Stomach (tissue), 9 donors: Measurements from ENCODE around the gene ERICH3. TPM values are rescaled to one million over a fixed set of nuclear protein-coding genes. Genes with fewer than 3 reads are reported as not detected.

Experiments
- DNase-seq, 2 donors: peaks; one replicate each; pipeline versions ENCODE4 v3.0.0 to v3.0.0-alpha.2; 2013 to 2019
- H3K27ac ChIP-seq, 5 donors: fragments of 200-600 bp in 4 of 5; sonication (generic) in 4 of 5; one replicate each; pipeline ENCODE4 v1.5.1; 2013 to 2019; ENCODE audit warnings: mild to moderate bottlenecking in 1 of 5, moderate library complexity in 1 of 5
- H3K27me3 ChIP-seq, 3 donors: fragments of 200-600 bp; sonication (generic); one replicate each; pipeline ENCODE4 v1.5.1; 2017 to 2019; ENCODE audit warnings: mixed run types in 1 of 3
- H3K36me3 ChIP-seq, 4 donors: fragments of 200-600 bp; sonication (generic); 1 replicate in 3 of 4; 2 replicates in 1 of 4; pipeline ENCODE4 v1.5.1; 2016 to 2019
- H3K4me1 ChIP-seq, 4 donors: fragments of 200-600 bp; sonication (generic); one replicate each; pipeline ENCODE4 v1.5.1; 2016 to 2019
- H3K4me3 ChIP-seq, 4 donors: fragments of 200-600 bp; sonication (generic) in 3 of 4; one replicate each; pipeline ENCODE4 v1.5.1; 2016 to 2019; ENCODE audit warnings: mild to moderate bottlenecking in 1 of 4
- H3K9me3 ChIP-seq, 4 donors: fragments of 200-600 bp; sonication (generic); one replicate each; pipeline ENCODE4 v1.5.1; 2016 to 2019
- CTCF ChIP-seq, 7 experiments: fragments of 450-650 bp in 4 of 7; fragments of 200-600 bp in 3 of 7; sonication (generic) in 3 of 7; IDR thresholded peaks; one replicate each; pipeline ENCODE4 v1.5.1; 2016 to 2019; ENCODE audit warnings: antibody characterized with exemption in 7 of 7, control low read depth in 2 of 7, mild to moderate bottlenecking in 1 of 7
- EP300 ChIP-seq: sonication (generic); formaldehyde crosslinking; IDR thresholded peaks from one replicate; pipeline ENCODE4 v1.6.1; 2017; ENCODE audit warnings: antibody characterized with exemption
- POLR2A ChIP-seq, 4 donors: fragments of 450-650 bp; IDR thresholded peaks; one replicate each; pipeline ENCODE4 v1.6.1; 2016; ENCODE audit warnings: antibody characterized with exemption in 4 of 4, control low read depth in 2 of 4, mild to moderate bottlenecking in 1 of 4, moderate library complexity in 1 of 4
- POLR2AphosphoS5 ChIP-seq, 3 donors: sonication (generic); formaldehyde crosslinking; IDR thresholded peaks; one replicate each; pipeline ENCODE4 v1.6.1; 2016; ENCODE audit warnings: antibody characterized with exemption in 3 of 3
- WGBS, 5 donors: extraction: QIAGEN DNeasy Blood & Tissue Kit in 3 of 5; methylation state at CpG; one replicate each; pipeline versions ENCODE4 v1.1.5 to v1.1.7; 2013 to 2018; 5-methylcytosine and 5-hydroxymethylcytosine counted together
- intact Hi-C: fragments of 100-400 bp; cut with DNase I; formaldehyde crosslinking; loops from one replicate; pipeline ENCODE4 v1.15.1; 2023; ENCODE audit warnings: low total_unique reads
- polyA plus RNA-seq, 3 donors: library from polyadenylated mRNA; stranded (reverse); fragments of 200-250 nt; gene quantifications; one replicate each; pipeline ENCODE4 v1.2.3, GENCODE V29; 2013
- total RNA-seq, 5 donors: library from RNA; depleted of rRNA; stranded (reverse); fragments of >200 nt; gene quantifications; one replicate each; pipeline versions ENCODE4 v1.1.0 to v1.2.3, GENCODE V29; 2014 to 2016
- donor health status: healthy with polysubstance abuse.
- donor health status: Bipolar disorder and iron deficiency.
- donor health status: healthy.

The ERICH3 gene
- total and polyA plus RNA-seq, 8 donors: 0.05 to 0.55 TPM; not detected in 6

GRCh38 chr1:74703386-74704182, 30.0 kb upstream of the ERICH3 start:
- Histone ChIP-seq H3K36me3 (peaks cover 13 to 78% (median 64%) of the 10 kb centered on the region in 4 donors), H3K9me3 (no peaks in the 10 kb centered on the region), H3K4me1 (peaks cover 0 to 2% (median 0%) of the 10 kb centered on the region in 4 donors), H3K27me3 (no peaks in the 10 kb centered on the region), H3K4me3 (no peak overlapping the region), H3K27ac (no peak overlapping the region)
- intact Hi-C loops: no loop called here
- TF ChIP-seq CTCF (IDR thresholded peaks at IDR 0.05) (no peak), EP300 (no peak), POLR2A (IDR thresholded peaks at IDR 0.05) (no peak), POLR2AphosphoS5 (IDR thresholded peaks at IDR 0.05) (no peak)
- no peak for DNase-seq
- 80 to 94% (median 89%) methylated on average over 6 of the region's 6 CpGs for WGBS, 5 donors

GRCh38 chr1:74699331-74699730, 25.7 kb upstream of the ERICH3 start:
- Histone ChIP-seq H3K4me3 (no peak overlapping the region), H3K27me3 (no peaks in the 10 kb centered on the region), H3K4me1 (peaks cover 0 to 13% (median 0%) of the 10 kb centered on the region in 4 donors), H3K9me3 (no peaks in the 10 kb centered on the region), H3K27ac (no peak overlapping the region), H3K36me3 (peaks cover 0 to 36% (median 24%) of the 10 kb centered on the region in 4 donors)
- DNase-seq: no peak
- TF ChIP-seq CTCF (IDR thresholded peaks at IDR 0.05) (no peak), EP300 (no peak), POLR2AphosphoS5 (IDR thresholded peaks at IDR 0.05) (no peak), POLR2A (IDR thresholded peaks at IDR 0.05) (no peak)
- intact Hi-C loops: no loop called here

GRCh38 chr1:74697832-74698231, 24.2 kb upstream of the ERICH3 start:
- Histone ChIP-seq H3K27me3 (no peaks in the 10 kb centered on the region), H3K36me3 (peaks cover 0 to 21% (median 9%) of the 10 kb centered on the region in 4 donors), H3K27ac (no peak overlapping the region), H3K4me3 (no peak overlapping the region), H3K4me1 (peaks cover 0 to 13% (median 0%) of the 10 kb centered on the region in 4 donors), H3K9me3 (no peaks in the 10 kb centered on the region)
- no peak for TF ChIP-seq POLR2AphosphoS5 (IDR thresholded peaks at IDR 0.05)
- TF ChIP-seq EP300: no peak
- no peak for TF ChIP-seq CTCF (IDR thresholded peaks at IDR 0.05)
- no peak for TF ChIP-seq POLR2A (IDR thresholded peaks at IDR 0.05)
- no peak for DNase-seq
- 23 to 58% (median 41%) methylated on average over 2 of the region's 2 CpGs for WGBS, 5 donors
- intact Hi-C loops: no loop called here

GRCh38 chr1:74693473-74693872, 19.9 kb upstream of the ERICH3 start:
- DNase-seq: no peak
- 71 to 84% (median 80%) methylated on average over 2 of the region's 2 CpGs for WGBS, 5 donors
- intact Hi-C loops: no loop called here
- no peaks in the 10 kb centered on the region for H3K36me3 ChIP-seq
- TF ChIP-seq POLR2A (IDR thresholded peaks at IDR 0.05): no peak
- TF ChIP-seq POLR2AphosphoS5 (IDR thresholded peaks at IDR 0.05): no peak
- no peak for TF ChIP-seq CTCF (IDR thresholded peaks at IDR 0.05)
- TF ChIP-seq EP300: no peak
- H3K9me3 ChIP-seq: no peaks in the 10 kb centered on the region
- H3K4me3 ChIP-seq: no peak overlapping the region
- no peak overlapping the region for H3K27ac ChIP-seq
- peaks cover 0 to 19% (median 4%) of the 10 kb centered on the region in 4 donors for H3K4me1 ChIP-seq
- H3K27me3 ChIP-seq: no peaks in the 10 kb centered on the region
